CD8-positive, alpha-beta memory T cell (primary cell): Measurements from ENCODE around the gene GIPR. TPM values are rescaled to one million over a fixed set of nuclear protein-coding genes. Genes with fewer than 3 reads are reported as not detected.

ENCODE experiments used
- CTCF ChIA-PET: fragments of 350-600 bp; sonication (Branson Sonifier 250); formaldehyde crosslinking; loops from one replicate; lab custom pipeline; 2021; ENCODE audit warnings: antibody characterized with exemption; lab: Charles Lee
- POLR2A ChIA-PET: fragments of 350-600 bp; sonication (Branson Sonifier 250); formaldehyde crosslinking; loops from one replicate; lab custom pipeline; 2021; ENCODE audit warnings: antibody characterized with exemption; lab: Charles Lee
- DNase-seq, 5 donors: peaks; one replicate each; pipeline versions ENCODE4 v3.0.0 to v3.0.0-alpha.2; 2020 to 2022; ENCODE audit warnings: mixed read lengths in 1 of 5
- H3K27ac ChIP-seq: one replicate; pipeline ENCODE4 v1.7.0; 2013; ENCODE audit warnings: low read depth, mild to moderate bottlenecking, low read length, moderate library complexity
- H3K27me3 ChIP-seq: 2 replicates; pipeline ENCODE4 v1.7.0; 2013; ENCODE audit warnings: low read length, mild to moderate bottlenecking; ENCODE audit not compliant: insufficient read depth, poor library complexity, severe bottlenecking
- H3K36me3 ChIP-seq: 2 replicates; pipeline ENCODE4 v1.7.0; 2013; ENCODE audit warnings: mild to moderate bottlenecking, low read length, moderate library complexity; ENCODE audit not compliant: insufficient read depth
- H3K4me1 ChIP-seq: 2 replicates; pipeline ENCODE4 v1.7.0; 2013; ENCODE audit warnings: mild to moderate bottlenecking, low read length, moderate library complexity; ENCODE audit not compliant: insufficient read depth
- H3K4me3 ChIP-seq: 2 replicates; pipeline ENCODE4 v1.7.0; 2013; ENCODE audit warnings: mild to moderate bottlenecking, low read length
- H3K9me3 ChIP-seq: 2 replicates; pipeline ENCODE4 v1.7.0; 2013; ENCODE audit warnings: mild to moderate bottlenecking, low read length
- H3K27ac Mint-ChIP-seq, 8 donors: one replicate each; pipeline ENCODE4 v1.8.0; 2020 to 2021; ENCODE audit warnings: mixed read lengths in 8 of 8, mild to moderate bottlenecking in 6 of 8, inconsistent platforms in 3 of 8, moderate library complexity in 3 of 8
- H3K27me3 Mint-ChIP-seq, 2 donors: one replicate each; pipeline ENCODE4 v1.8.0; 2020 to 2021; ENCODE audit warnings: mixed read lengths in 2 of 2, mild to moderate bottlenecking in 1 of 2, moderate library complexity in 1 of 2
- H3K36me3 Mint-ChIP-seq, 3 donors: one replicate each; pipeline ENCODE4 v1.8.0; 2020 to 2021; ENCODE audit warnings: mixed read lengths in 3 of 3, inconsistent platforms in 1 of 3, mild to moderate bottlenecking in 1 of 3
- H3K4me1 Mint-ChIP-seq, 3 donors: one replicate each; pipeline ENCODE4 v1.8.0; 2020 to 2021; ENCODE audit warnings: mixed read lengths in 3 of 3, inconsistent platforms in 1 of 3, mild to moderate bottlenecking in 1 of 3
- H3K4me3 Mint-ChIP-seq, 7 donors: one replicate each; pipeline ENCODE4 v1.8.0; 2020 to 2021; ENCODE audit warnings: mixed read lengths in 7 of 7, mild to moderate bottlenecking in 6 of 7, moderate library complexity in 4 of 7, inconsistent platforms in 2 of 7
- H3K9me3 Mint-ChIP-seq, 5 donors: one replicate each; pipeline ENCODE4 v1.8.0; 2020 to 2022; ENCODE audit warnings: mixed read lengths in 5 of 5, mild to moderate bottlenecking in 3 of 5, moderate library complexity in 2 of 5, inconsistent platforms in 1 of 5
- polyA plus RNA-seq: library from polyadenylated mRNA; unstranded; fragments of 300-500 nt; fragmentation: Illumina TruSeq; gene quantifications from one replicate; pipeline ENCODE4 v1.2.3, GENCODE V29; 2021
- total RNA-seq, 2 experiments: library from RNA; stranded (reverse); gene quantifications; one replicate each; pipeline ENCODE4 v1.2.3, GENCODE V29; 2021

Gene GIPR
- total and polyA plus RNA-seq, 3 experiments from 2014 or later, result 0.21 to 1.9 (median 1.7) TPM

GRCh38 chr19:45650722-45651121 is 17.3 kb upstream of the GIPR start:
- ChIA-PET POLR2A (no interaction called here), CTCF (interaction anchor here (0.7 to 1.2 kb wide), 3 partner anchors 9 to 166 kb away, joined by 3 read pairs; no protein-coding TSS in a partner anchor)
- H3K9me3 ChIP-seq, result no peaks in the 10 kb centered on the region
- no peak overlapping the region for H3K27ac ChIP-seq
- Mint-ChIP-seq H3K9me3 (no peaks in the 10 kb centered on the region), H3K27me3 (peaks cover 2 to 3% of the 10 kb centered on the region in 2 donors), H3K36me3 (no peaks in the 10 kb centered on the region), H3K4me1 (peaks cover 6 to 9% (median 9%) of the 10 kb centered on the region in 3 donors), H3K27ac (no peak overlapping the region), H3K4me3 (no peak overlapping the region)
- no peaks in the 10 kb centered on the region for H3K36me3 ChIP-seq
- no peak overlapping the region for H3K4me3 ChIP-seq
- DNase-seq, result no peak
- peaks cover 7% of the 10 kb centered on the region for H3K4me1 ChIP-seq
- H3K27me3 ChIP-seq, result no peaks in the 10 kb centered on the region

- DNase-seq, result no peak
- Mint-ChIP-seq H3K27me3 (peaks cover 2 to 3% of the 10 kb centered on the region in 2 donors), H3K27ac (no peak overlapping the region), H3K4me1 (no peaks in the 10 kb centered on the region), H3K36me3 (no peaks in the 10 kb centered on the region), H3K4me3 (no peak overlapping the region), H3K9me3 (no peaks in the 10 kb centered on the region)
- no peaks in the 10 kb centered on the region for H3K27me3 ChIP-seq
- CTCF ChIA-PET, result interaction anchor here (1.1 kb wide), 1 partner anchor 39 kb away, joined by 3 read pairs; the partner anchor contains the start of gene QPCTL
- no peak overlapping the region for H3K4me3 ChIP-seq
- H3K4me1 ChIP-seq, result no peaks in the 10 kb centered on the region
- H3K9me3 ChIP-seq, result no peaks in the 10 kb centered on the region
- POLR2A ChIA-PET, result no interaction called here
- H3K27ac ChIP-seq, result no peak overlapping the region
- H3K36me3 ChIP-seq, result no peaks in the 10 kb centered on the region
Measured at GRCh38 chr19:45653634-45654033, 14.4 kb upstream of the GIPR start.

GRCh38 chr19:45655073-45655472 is 12.9 kb upstream of the GIPR start:
- Histone ChIP-seq H3K36me3 (no peaks in the 10 kb centered on the region), H3K27me3 (no peaks in the 10 kb centered on the region), H3K4me3 (no peak overlapping the region), H3K27ac (no peak overlapping the region), H3K9me3 (no peaks in the 10 kb centered on the region), H3K4me1 (no peaks in the 10 kb centered on the region)
- H3K27ac Mint-ChIP-seq, result no peak overlapping the region
- POLR2A ChIA-PET, result no interaction called here
- H3K4me3 Mint-ChIP-seq, result no peak overlapping the region
- H3K27me3 Mint-ChIP-seq, result peaks cover 7 to 12% of the 10 kb centered on the region in 2 donors
- no peak for DNase-seq
- no peaks in the 10 kb centered on the region for H3K36me3 Mint-ChIP-seq
- H3K4me1 Mint-ChIP-seq, result no peaks in the 10 kb centered on the region
- no peaks in the 10 kb centered on the region for H3K9me3 Mint-ChIP-seq
- CTCF ChIA-PET, result no interaction called here

GRCh38 chr19:45657520-45658167 is 10.4 kb upstream of the GIPR start:
- Histone ChIP-seq H3K27ac (no peak overlapping the region), H3K9me3 (no peaks in the 10 kb centered on the region), H3K27me3 (no peaks in the 10 kb centered on the region), H3K4me1 (no peaks in the 10 kb centered on the region), H3K36me3 (no peaks in the 10 kb centered on the region), H3K4me3 (no peak overlapping the region)
- no peak overlapping the region for H3K4me3 Mint-ChIP-seq
- DNase-seq, result no peak
- CTCF ChIA-PET, result interaction anchor here (1.3 kb wide), 1 partner anchor 12 kb away, joined by 3 read pairs; no protein-coding TSS in a partner anchor
- no peaks in the 10 kb centered on the region for H3K9me3 Mint-ChIP-seq
- H3K4me1 Mint-ChIP-seq, result no peaks in the 10 kb centered on the region
- POLR2A ChIA-PET, result no interaction called here
- peaks cover 7 to 13% of the 10 kb centered on the region in 2 donors for H3K27me3 Mint-ChIP-seq
- no peak overlapping the region for H3K27ac Mint-ChIP-seq
- peaks cover 0 to 2% (median 0%) of the 10 kb centered on the region in 3 donors for H3K36me3 Mint-ChIP-seq

- Histone ChIP-seq H3K27ac (no peak overlapping the region), H3K9me3 (no peaks in the 10 kb centered on the region), H3K4me1 (no peaks in the 10 kb centered on the region), H3K4me3 (no peak overlapping the region), H3K27me3 (no peaks in the 10 kb centered on the region), H3K36me3 (no peaks in the 10 kb centered on the region)
- CTCF ChIA-PET, result no interaction called here
- Mint-ChIP-seq H3K27me3 (peaks cover 7 to 15% of the 10 kb centered on the region in 2 donors), H3K9me3 (no peaks in the 10 kb centered on the region), H3K36me3 (peaks cover 0 to 2% (median 0%) of the 10 kb centered on the region in 3 donors), H3K4me1 (no peaks in the 10 kb centered on the region), H3K27ac (peak overlapping the region in 1 of 8 donors; percentile 61), H3K4me3 (no peak overlapping the region)
- POLR2A ChIA-PET, result no interaction called here
- DNase-seq, result no peak
Measured at GRCh38 chr19:45659096-45659729, 8.8 kb upstream of the GIPR start.

- DNase-seq, result no peak
- CTCF ChIA-PET, result interaction anchor here (0.7 kb wide), 1 partner anchor 15 kb away, joined by 3 read pairs; no protein-coding TSS in a partner anchor
- Mint-ChIP-seq H3K27me3 (peaks cover 7 to 22% of the 10 kb centered on the region in 2 donors), H3K36me3 (peaks cover 0 to 2% (median 0%) of the 10 kb centered on the region in 3 donors), H3K9me3 (no peaks in the 10 kb centered on the region), H3K27ac (no peak overlapping the region), H3K4me3 (no peak overlapping the region), H3K4me1 (no peaks in the 10 kb centered on the region)
- H3K4me3 ChIP-seq, result no peak overlapping the region
- H3K4me1 ChIP-seq, result no peaks in the 10 kb centered on the region
- POLR2A ChIA-PET, result no interaction called here
- no peaks in the 10 kb centered on the region for H3K9me3 ChIP-seq
- no peaks in the 10 kb centered on the region for H3K27me3 ChIP-seq
- no peak overlapping the region for H3K27ac ChIP-seq
- H3K36me3 ChIP-seq, result no peaks in the 10 kb centered on the region
Measured at GRCh38 chr19:45660636-45661035, 7.4 kb upstream of the GIPR start.

- H3K36me3 Mint-ChIP-seq, result peaks cover 0 to 4% (median 2%) of the 10 kb centered on the region in 3 donors
Measured at GRCh38 chr19:45663800-45664199, 4.2 kb upstream of the GIPR start.

GRCh38 chr19:45664575-45664974 is 3.4 kb upstream of the GIPR start:
- Mint-ChIP-seq H3K4me1 (peaks cover 18 to 23% (median 19%) of the 10 kb centered on the region in 3 donors), H3K27me3 (peaks cover 4 to 13% of the 10 kb centered on the region in 2 donors), H3K9me3 (no peaks in the 10 kb centered on the region), H3K27ac (peak overlapping the region in 1 of 8 donors; percentile 3), H3K36me3 (peaks cover 0 to 4% (median 2%) of the 10 kb centered on the region in 3 donors), H3K4me3 (peak overlapping the region in 1 of 7 donors; percentile 27)
- H3K27ac ChIP-seq, result no peak overlapping the region
- DNase-seq, result no peak
- no peaks in the 10 kb centered on the region for H3K36me3 ChIP-seq
- CTCF ChIA-PET, result interaction anchor here (0.9 to 1.9 kb wide), 2 partner anchors 12 to 22 kb away, joined by 3 to 5 read pairs; no protein-coding TSS in a partner anchor
- H3K4me1 ChIP-seq, result peaks cover 19% of the 10 kb centered on the region
- no peak overlapping the region for H3K4me3 ChIP-seq
- POLR2A ChIA-PET, result no interaction called here
- H3K9me3 ChIP-seq, result no peaks in the 10 kb centered on the region
- H3K27me3 ChIP-seq, result no peaks in the 10 kb centered on the region

More at GRCh38 chr19:45663800-45664199, 4.2 kb upstream of the GIPR start:
- Histone ChIP-seq H3K27me3 (no peaks in the 10 kb centered on the region), H3K4me3 (no peak overlapping the region), H3K36me3 (no peaks in the 10 kb centered on the region), H3K27ac (no peak overlapping the region), H3K9me3 (no peaks in the 10 kb centered on the region), H3K4me1 (peaks cover 11% of the 10 kb centered on the region)
- Mint-ChIP-seq H3K9me3 (no peaks in the 10 kb centered on the region), H3K27ac (peak overlapping the region in 1 of 8 donors; percentile 32), H3K4me3 (no peak overlapping the region), H3K27me3 (peaks cover 7 to 20% of the 10 kb centered on the region in 2 donors), H3K4me1 (peaks cover 11 to 15% (median 13%) of the 10 kb centered on the region in 3 donors)
- DNase-seq, result no peak
- ChIA-PET POLR2A (no interaction called here), CTCF (interaction anchor here (1.9 kb wide), 1 partner anchor 21 kb away, joined by 5 read pairs; no protein-coding TSS in a partner anchor)
